ENCODE measurements around the gene EID2B. TPM values are rescaled to one million over a fixed set of nuclear protein-coding genes. Genes with fewer than 3 reads are reported as not detected.

EID2B gene
- 2.3 TPM for polyA plus RNA-seq (ENCODE audit: insufficient read length)

- DNase-seq: peak; percentile 99
These were observed at the start of gene EID2B for GRCh38 chr19:39532233-39533002. Gene EID2B (minus strand): TSS chr19:39532852. CDS start chr19:39532802, 50 bp downstream.

GRCh38 chr19:39582442-39582841 lies 49.8 kb upstream of the EID2B start:
- DNase-seq: no peak

DNA sequence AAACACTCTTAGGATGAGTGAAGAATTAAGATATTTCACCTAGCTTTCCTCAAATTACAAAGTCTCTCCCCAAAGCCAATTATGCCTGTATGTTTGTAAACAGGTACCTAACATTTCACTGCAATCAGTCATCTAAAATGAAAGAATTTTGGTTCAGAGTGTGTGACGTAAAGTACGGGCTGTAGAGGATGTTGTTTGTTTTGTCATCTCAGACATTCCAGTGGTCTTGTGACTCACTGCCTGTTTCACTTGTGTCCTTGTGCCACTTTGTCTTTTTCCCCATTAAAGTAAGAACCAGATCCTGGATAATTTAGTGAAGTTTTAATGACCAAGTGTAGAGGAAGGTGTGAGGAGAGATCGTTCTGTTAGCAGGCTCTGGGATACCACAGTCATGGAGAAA lies 36.0 kb upstream of the EID2B start:
- DNase-seq: no peak

- no peak for DNase-seq
These were observed 33.4 kb upstream of the EID2B start for GRCh38 chr19:39566064-39566463.

DNA sequence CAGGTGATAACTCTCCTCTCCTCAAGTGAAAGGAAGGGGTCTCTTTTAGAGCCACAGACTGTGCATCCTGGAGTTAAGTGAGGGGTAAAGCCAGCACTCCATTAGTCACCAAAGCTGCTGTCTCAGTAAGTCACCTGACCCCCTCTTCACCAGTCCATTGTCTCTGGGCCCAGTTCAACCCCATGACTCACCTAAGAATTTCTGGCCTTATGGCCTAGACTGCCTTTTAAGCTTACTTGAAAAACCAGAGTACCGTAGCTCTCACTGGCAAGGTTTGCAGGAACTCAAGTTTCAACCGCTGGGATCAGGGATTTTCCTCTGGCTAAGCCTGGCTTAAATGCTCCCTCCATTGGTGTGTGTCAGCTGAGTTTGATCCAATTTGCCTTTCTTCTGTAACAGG lies 30.8 kb upstream of the EID2B start:
- no peak for DNase-seq

GRCh38 chr19:39558624-39559117 lies 26.0 kb upstream of the EID2B start:
- DNase-seq: no peak

DNA sequence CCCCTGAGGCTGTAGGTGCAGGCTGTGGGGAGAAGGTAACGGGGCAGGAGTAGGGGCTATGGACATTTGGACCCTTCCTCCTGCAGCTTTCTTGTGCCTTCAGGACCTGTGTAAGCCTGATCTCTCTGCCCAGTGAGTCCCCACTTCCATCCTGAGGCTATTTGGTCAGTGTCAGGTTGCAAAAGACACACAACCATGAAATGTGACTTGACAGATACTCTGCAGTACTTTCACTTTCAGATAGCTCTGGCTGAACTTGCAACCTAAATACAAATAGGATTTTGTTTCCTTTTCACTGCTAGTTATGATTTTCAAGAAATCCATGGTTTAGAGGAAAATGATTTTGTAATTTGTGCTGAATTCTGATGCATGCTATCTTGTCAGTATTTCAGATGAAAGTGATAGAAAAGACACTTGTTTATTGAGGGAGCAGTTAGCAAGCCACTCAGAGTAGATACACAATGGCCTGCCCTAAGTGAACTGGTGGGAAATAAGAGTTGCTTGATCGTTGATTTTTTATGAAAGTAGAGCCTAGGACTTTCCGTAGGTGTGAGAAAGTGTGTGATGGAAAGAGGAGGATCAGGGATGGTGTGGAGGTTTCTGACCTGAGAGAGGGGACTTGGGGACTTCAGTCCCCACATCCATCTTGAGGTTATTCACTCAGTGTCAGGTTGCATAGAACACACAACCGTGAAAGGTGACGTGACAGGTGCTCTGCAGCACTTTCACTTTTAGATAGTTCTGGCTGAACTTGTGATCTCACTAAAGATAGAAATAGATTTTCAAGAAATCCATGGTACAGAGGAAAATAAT lies 25.4 kb upstream of the EID2B start:
- DNase-seq: no peak

DNA sequence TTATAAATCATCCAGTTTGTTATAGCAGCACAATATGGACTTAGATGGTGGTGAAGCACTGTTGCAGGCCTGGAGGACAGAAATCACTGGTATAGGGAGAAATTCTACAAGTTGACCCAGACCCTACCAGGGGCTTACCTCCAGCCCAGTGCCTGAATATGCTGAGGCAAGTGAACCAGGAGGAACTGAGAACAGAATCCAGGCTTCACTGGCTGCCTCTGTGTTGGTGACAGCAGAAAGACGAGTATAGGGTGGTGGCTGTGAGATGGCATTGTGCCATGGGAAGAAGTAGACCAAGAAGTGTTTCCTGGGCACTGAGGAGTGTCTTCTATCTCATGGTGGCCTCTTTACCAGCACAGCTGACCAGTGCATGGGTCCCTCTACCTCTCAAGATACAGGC lies 23.2 kb upstream of the EID2B start:
- DNase-seq: no peak

DNA sequence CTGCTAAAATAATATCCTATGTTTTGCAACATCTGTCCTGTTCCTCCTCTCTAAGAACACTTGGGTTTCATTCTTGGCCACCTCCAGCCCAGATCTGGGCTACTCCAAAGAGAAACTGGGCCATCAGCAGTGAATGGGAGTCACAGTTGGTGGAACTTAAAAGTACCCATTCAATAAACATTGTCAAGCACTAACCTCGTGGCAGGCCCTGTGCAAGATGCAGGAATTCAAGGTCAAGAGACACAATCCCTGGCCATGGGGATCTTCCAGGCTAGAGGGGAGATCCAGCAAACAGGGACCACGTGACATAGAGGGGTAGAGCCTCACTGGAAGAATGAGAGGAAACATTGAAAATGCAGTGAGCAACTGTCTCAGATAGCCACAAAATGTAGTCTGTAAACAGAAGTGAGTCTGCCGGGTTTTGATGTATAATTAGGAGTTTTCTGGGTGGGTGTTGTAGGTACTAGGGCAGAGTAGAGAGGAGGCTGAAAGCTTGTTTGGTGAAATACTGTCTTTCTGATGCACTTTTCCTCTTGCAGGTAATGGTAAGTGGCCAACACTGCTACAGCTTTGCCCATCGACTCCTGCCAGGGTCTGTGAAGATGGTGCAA lies 22.2 kb upstream of the EID2B start:
- no peak for DNase-seq

DNA sequence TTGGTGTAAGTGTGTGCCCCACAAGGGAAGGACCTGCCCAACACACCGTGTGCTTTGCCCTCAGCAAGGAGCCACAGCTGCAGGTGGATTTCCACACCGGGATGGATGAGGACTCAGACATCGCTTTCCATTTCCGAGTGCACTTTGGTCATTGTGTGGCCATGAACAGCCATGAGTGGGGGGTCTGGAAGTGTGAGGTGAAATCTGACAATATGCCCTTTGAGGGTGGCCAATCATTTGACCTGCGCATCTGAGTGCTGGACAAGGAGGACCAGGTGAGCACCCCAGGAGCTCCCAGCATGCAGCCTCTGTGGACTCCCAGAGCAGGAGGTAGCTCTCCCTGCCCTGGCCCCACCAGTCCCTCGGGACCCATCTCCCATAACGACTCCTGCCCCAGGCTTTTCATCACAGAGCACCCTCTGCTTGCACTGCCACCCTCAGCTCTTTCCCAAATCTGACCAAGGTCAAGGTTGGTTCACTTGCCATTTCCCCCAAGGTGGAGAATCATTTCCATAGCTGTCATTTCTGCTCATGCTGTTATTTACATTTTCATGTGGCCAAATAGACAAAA lies 20.5 kb upstream of the EID2B start:
- no peak for DNase-seq

- no peak for DNase-seq
These were observed 17.5 kb upstream of the EID2B start for GRCh38 chr19:39550197-39550596.

DNA sequence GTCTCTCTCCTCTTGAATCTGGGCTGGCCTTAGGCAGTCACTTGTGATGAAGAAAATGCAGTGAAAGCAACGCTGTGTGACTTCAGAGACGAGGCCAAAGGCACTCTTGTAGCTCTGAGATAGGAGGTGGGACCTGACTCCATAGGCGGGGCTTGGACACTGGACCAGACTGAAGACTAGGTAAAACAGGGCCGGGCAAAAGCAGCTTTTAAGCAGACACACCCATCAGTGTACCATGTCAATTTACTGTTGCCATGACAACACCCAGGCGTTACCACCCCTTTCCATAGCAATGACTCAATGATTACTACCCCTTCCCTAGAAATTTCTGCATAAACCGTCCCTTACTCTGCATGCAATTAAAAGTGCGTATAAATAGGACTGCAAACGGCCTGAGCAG lies 13.9 kb upstream of the EID2B start:
- DNase-seq: no peak

DNA sequence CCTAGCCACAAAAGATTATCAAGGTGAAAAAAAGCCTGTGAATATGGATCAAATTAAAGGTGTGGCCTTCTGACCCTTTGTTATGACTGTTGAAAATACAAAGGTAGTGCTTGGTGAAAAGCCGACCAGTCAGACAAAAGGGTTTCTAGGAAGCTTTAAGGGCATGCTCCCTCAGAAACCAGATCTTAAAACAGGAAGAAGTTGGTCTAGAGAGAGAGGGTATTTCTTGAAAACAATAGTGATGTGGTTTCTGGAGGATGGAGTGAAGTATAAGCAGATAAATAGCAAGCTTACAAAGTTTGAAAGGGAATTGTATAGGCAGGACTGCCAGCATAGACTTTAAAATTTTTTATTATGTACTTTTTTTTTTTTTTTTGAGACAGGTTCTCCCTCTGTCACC lies 12.3 kb upstream of the EID2B start:
- no peak for DNase-seq

DNA sequence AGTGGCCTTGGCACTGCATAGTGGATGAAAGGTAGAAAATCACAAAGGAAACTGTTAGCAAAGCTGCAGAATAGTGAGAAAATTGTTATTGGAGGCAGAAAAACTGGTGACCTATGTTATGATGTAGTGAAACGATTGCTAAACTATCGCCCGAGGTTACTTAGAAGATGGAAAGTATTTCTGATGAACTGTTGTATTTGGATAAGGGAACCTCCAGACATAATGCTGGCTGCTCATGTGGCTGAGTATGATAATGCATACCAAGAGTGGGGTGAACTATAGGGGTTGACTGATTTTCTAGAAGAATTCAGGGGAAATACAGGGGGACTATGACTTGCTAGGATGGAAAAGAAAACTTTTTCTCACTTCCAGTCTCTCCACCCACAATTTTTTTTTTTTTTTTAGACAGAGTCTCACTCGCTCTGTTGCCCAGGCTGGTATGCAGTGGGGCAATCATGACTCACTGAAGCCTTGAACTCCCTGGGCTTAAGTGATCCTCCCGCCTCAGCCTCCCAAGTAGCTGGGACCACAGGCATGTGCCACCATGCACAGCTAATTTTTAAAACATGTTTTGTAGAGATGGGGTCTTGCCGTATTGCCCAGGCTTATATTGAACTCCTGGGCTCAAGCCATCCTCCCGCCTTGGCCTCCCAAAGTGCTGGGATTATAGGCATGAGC lies 11.7 kb upstream of the EID2B start:
- no peak for DNase-seq

DNA sequence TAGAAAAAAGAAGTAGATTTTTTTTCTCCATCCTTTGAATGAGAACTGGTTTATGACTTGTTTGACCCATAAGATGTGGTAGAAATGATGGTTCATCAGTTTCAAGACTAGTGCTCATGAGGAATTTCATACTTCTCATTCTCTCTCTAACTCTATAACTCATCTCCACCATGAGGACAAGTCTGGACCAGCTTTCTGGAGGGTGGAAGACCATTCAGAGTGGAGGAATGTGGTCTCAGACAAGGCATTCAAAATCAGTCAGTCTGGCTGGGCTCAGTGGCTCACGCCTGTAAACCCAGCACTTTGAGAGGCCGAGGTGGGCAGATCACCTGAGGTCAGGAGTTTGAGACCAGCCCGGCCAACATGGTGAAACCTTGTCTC lies 10.8 kb upstream of the EID2B start:
- no peak for DNase-seq

DNA sequence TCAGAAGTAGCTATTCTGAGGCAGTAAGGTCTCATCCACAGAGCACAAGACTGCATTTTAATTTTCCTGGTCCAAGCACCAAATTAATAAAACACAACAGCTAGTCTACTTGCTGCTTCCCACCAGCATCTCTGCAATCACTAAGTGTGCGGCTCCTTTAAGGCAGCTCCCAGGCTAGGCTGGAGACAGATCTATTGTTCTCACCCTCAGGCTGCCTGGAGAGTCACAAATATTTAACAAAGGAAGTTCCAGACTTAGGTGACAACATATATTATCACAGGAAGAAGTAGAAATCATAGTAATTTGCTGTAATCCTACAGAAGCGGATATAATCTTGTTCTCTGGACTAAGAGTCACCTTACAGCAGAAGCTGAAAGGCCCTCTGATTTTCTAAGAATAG lies 9.6 kb upstream of the EID2B start:
- no peak for DNase-seq

DNA sequence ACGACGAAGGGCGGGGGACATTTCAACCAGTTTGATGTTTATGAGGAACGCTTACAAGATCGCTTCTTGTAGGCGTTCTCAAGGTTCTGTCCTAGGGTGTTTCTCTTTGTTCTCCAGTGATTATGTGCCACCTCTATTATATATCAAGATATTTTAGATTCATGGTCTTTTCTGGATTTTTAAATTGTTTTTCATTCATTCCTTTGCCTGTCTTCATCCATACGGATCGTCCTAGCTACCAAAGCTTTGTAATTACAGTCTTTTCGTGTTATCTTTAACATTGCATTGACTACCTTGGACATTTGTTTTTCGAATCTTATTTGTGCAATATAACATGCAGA lies 7.7 kb upstream of the EID2B start:
- no peak for DNase-seq

DNA sequence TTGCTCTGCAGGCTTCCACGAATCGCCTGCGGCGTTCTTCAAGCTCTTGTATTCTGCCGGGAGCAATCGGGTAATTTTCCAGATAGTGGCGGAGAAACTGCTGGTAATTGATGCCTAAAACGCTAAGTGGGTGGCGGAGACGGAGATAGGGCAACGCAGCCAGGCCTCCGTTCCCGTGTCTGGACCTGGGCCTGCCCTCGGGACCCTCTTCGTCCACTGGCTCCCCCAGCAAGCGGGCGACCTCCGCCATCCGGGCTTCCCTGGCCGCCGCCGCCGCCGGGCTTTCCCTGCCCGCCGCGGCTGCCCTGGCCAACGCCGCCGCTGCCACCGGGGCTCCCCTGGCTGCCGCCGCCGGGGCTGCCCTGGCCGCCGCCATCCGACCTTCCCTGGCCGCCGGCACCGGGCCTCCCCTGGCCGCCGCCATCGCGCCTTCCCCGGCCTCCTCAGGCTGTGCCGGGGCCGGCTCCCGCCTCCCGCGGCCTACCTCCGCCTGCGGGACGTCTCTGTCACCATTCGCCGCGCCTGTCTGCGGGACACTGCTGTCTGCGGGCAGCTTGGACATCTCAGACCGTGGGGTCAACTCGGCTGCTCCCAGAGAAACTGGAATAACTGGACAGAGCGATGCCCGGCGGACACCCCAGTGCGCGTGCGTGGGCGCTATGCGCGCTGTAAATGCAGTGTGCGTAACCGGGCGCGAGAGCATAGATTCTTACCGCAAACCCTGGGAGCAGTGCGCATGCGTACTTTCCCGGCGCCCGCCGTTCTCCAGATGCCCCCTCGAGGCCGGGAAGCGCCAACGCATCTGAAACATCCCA lies 7.1 kb upstream of the EID2B start, which contains the start of gene EID2:
Gene EID2, minus strand, starts transcription at position 644 of the 815 bp plus-strand sequence. Its CDS starts 82 bp downstream, at position 562.
- peak; percentile 97 for DNase-seq

- DNase-seq: no peak
These were observed 6.5 kb upstream of the EID2B start for GRCh38 chr19:39539165-39539517.

GRCh38 chr19:39533791-39534190 lies 1.1 kb upstream of the EID2B start:
- no peak for DNase-seq

GRCh38 chr19:39533003-39533512 lies 406 bp upstream of the EID2B start:
- no peak for DNase-seq

Measured in hindlimb muscle (tissue), 1 donor.